LHCN-M2 (cell line): ENCODE results near the gene PLPP7. TPM values are rescaled to one million over a fixed set of nuclear protein-coding genes. Genes with fewer than 3 reads are reported as not detected.

Experiments
- DNase-seq: peaks from one replicate; pipeline ENCODE4 v3.0.0-alpha.2; 2012; ENCODE audit warnings: low read depth
- total RNA-seq: library from RNA; depleted of rRNA; stranded (reverse); fragments of >200 nt; gene quantifications from 2 replicates; pipeline ENCODE4 v1.2.3, GENCODE V29; 2014

Gene PLPP7
- total RNA-seq, 1 experiment from 2014 or later: 19.9 TPM

DNA sequence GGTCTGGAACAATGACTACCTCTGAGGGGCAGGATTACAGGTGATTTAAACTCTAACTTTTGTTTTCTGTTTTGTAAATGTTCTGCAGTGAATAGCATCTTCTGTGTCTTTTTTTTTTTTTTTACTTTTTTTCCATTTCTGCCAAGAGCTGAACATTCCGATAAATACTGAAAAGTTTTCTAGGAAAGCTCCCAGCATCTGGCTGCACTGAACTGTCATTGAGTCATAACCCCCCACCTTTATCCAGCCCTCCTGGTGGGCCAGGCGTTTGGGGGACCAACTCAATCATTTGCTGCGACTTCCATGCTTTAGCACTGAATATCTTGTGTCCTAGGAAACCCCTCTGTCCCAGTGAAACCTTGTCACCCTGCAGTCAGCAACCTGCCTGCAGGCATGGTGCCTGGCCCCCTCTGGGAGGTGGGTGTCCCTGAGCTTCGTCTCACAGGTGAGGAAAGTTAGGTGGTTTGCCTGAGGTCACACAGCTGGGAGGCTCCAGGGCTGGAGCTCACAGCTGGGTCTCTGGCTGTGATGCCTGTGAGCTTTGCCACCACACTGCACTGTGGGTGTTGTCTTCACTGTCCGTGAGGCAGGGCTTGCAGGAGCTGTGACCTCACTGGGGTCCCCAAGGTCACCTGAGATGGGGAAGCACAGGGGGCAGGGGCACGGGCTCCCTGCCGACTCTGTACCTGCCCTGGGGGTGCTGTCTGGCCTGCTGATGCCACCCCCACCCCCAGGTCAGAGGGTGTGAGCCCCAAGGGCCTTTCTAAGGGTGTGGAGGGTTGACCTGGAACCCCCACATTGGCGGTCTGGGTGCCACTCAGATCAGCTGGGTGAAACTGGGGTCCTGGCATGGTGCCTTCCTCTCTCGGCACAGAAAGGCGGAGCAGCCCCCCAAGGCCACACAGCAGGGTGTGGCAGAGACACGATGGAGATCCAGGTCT is 14.1 kb downstream of the PLPP7 start:
- no peak for DNase-seq

DNA sequence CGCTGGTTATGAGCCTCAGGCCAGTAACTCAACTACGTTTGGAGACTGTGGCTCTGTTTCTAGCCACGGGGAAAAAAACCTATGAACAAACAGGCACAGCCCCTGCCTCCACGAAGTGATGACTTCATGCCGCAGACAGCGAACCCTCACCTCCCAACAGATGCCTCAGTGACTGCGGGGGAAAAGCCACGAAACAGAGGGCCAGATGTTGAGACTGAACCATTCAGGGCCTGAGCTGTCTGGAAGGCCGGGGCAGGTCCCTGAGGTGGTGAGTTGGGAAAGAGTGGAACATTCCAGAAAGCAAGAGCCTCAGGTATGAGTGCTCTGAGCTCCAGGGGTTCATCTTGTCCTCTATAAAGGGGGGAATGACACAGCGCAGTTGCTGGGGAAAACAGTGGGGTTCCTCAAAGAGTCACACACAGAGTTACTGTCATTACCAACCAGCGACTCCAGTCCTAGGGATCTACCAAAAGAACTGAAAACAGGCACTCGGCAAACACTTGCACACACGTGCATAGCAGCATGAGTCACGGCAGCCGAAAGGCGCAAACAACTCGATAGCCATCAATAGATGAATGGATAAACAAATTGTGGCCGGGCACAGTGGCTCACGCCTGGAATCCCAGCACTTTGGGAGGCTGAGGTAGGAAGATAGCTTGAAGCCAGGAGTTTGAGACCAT is 15.3 kb downstream of the PLPP7 start:
- DNase-seq: no peak

DNA sequence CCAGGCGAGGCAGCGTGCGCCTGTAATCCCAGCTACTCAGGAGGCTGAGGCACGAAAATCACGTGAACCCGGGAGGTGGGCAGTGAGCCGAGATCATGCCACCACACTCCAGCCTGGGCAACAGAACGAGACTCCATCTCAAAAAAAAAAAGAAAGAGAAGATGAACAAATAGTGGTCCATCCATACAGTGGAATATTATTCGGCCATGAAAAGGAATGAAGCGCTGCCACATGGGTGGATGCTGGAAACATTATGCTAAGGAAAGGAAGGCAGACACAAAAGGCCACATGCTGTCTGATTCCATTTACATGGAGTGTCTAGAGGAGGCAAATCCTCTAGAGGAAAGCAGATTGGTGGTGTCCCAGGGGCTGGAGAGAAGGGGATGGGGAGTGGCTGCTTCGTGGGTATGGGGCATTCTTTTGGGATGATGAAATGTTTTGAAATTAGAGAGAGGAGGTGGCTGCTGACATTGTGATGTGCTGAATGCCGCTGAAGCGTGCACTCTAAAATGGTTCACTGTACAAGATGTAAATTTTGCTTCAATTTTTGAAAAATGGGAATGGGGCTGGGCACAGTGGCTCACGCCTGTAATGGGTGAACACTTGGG is 17.0 kb downstream of the PLPP7 start:
- DNase-seq: no peak

DNA sequence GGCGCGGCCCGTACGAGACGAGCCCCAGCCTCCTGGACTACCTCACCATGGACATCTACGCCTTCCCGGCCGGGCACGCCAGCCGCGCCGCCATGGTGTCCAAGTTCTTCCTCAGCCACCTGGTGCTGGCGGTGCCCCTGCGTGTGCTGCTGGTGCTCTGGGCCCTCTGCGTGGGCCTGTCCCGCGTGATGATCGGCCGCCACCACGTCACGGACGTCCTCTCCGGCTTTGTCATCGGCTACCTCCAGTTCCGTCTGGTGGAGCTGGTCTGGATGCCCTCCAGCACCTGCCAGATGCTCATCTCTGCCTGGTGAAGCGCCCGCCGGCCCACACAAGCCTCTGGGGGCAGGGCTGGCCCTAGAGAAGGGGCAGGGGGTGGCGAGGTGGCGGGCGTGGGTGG is 18.5 kb downstream of the PLPP7 start:
- DNase-seq: no peak

DNA sequence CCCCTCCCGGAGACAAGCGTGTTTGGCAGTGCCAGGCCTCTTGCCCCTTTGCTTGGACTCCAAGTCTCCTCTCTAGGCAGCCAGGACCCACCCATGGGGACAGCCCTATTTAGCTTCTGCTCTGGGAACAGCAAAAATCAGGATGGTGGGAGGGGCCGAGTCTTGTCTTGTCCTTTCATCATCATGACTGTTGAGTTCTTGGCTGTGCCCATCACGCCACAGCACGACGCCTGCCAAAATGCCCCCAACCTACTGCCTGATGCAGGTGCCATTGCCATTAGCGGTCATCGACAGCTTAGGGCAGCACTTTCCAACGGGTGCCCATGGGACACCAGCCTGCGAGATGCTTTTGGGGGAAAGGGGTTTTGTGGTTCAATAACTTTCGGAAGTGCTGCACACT is 18.9 kb downstream of the PLPP7 start:
- DNase-seq: no peak

DNA sequence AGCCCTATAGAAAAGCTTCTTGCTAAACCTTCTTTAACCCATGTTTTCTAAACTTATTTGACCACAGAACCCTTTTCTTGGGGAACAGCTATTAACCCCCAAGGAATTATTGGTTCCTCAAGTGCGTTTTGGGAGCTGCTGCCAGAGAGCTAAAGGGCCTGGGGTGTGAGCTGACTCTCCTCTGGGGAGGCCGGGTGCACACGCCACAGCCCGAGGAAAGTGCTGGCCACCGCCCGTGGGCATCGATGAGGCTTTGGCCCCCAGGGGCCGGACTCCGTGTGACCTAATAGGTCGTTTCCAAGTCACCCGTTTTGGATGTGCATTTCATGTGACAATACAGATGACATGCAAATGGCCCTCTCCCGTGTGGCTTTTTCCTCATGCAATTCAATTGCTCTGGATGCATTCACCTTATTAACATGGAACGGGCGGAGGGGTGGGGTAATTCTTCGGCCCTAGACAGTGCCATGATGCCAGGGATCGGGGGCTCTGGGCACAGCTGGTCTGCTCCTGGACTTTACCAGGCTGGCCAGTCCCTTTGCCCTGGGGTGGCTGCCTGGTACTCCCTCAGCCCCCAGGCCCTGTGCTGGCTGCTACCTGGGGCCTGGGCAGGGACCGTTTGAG is 19.5 kb downstream of the PLPP7 start:
- no peak for DNase-seq

DNA sequence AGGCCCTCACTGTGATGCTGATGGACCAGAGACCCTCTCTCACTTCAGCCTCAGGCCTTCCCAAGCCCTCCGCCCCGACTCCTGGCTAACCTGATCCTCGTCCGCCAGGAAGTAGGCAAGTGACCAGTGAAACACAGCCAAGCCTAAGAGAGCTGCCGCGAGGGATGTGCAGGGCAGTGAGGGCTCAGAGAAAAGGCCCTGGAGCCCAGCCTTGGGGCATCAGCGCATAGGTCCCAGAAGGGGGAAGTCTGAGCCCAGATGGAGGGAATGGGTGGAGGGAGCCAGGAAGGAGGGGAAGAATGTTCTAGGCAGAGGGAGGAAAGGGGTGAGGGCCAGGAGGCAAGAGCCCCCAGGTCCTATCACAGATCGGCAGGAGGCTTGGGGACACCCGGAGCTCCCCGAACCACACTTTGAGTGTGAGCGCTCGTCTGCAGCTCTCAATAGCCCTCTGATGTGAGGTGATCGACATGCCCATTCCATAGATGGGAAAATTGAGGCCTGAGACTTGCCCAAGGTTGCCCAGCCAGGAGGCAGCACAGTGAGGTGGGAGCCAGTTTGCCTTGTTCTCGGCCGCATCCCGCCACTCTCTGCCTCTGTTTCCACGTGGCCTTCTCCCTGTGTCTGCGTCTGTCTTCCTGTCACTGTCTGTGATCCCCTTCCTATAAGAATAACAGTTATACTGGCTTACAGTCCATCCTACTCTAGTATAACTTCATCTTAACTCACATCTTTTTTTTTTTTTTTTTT is 20.2 kb downstream of the PLPP7 start:
- no peak for DNase-seq

DNA sequence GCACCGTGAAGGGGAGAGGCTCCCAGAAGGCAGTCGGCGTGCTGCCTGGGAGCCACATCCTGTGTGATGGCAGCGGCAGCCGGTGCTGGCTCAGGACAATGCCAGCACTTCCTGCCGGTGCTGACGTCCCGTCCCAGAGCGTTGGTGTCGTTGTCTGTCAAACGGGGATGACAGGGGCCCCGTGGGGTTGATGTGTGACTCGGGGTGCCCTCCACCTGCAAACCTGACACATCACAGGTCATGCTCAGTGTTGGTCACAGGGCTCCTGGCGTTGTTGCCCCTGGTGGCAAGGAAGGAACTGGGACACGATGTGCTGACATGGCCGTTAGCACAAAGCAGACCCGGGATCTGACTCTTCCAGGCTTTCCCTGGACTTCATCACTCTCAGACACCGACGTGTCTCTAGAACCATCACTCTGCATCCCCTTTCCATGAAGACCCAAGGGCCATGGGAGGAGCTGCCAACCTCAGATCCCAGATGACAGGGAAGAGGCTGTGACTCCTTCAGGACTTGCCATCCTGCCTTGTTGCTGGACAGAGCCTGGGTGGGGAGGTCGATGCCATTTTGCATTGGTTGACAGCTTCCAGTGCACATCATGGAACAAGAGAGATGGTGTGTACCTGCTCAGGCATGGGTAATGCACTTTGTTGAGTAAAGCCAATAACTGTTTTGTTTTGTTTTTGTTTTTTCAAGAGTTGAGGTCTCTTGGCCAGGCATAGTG is 21.5 kb downstream of the PLPP7 start:
- no peak for DNase-seq

DNA sequence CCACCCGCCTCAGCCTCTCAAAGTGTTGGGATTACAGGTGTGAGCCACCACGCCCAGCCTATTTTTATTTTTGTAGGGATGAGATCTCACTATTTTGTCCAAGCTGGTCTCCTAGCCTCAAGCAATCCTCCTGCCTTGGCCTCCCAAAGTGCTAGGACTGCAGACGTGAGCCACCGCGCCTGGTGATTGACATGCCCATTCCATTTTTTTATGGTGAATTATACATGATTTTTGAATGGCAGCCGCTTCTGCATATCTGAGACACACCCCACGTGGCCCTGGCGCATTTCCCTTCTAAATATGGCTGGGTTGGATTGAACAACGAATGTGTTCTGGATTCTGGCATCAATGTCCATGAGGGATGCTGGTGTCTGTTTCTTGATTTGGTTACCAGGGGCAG is 22.7 kb downstream of the PLPP7 start:
- DNase-seq: no peak

DNA sequence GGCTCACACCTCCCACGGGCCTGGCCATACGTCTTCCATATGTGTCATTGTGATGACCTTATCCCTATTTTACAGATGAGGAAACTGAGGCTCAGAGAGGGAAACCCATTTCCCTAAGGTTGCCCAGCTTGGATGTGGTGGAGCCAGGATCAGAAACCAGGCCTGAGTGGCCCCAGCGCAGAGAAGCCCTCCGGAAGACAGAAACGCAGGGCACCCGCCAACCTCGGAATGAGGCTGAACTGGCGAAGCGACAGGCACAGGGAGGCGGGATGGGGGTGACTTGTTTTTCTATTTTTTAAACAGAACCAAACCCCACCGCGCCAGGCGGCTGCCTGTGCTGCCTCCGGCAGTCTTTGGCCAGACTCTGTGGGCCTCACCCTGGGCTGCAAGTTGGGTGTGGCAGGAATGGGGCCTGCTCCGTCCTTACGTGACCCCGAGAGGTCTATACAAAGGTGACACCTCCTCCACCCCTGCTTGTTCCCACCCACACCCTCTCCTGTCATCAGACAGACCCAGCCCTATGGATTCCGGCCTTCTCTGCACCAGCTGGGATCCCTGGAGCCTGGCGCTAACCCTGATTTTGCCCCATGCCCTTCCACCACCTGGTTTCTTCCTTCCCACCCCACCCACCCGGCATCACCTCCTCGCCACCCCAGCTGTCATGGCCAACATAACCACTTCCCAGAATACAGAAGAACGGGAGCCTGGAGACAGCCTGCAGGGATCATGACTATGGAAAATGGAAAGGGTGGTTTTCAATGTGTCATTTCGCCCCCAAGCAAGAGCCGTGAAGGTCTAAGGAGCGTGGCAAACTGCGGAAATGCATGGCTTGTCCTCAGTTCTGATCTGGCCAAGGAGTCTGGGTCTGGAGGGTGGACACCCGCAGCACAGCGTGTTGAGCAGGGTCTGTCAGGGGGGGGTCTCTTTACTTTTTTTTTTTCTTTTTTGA is 23.6 kb downstream of the PLPP7 start:
- DNase-seq: no peak

DNA sequence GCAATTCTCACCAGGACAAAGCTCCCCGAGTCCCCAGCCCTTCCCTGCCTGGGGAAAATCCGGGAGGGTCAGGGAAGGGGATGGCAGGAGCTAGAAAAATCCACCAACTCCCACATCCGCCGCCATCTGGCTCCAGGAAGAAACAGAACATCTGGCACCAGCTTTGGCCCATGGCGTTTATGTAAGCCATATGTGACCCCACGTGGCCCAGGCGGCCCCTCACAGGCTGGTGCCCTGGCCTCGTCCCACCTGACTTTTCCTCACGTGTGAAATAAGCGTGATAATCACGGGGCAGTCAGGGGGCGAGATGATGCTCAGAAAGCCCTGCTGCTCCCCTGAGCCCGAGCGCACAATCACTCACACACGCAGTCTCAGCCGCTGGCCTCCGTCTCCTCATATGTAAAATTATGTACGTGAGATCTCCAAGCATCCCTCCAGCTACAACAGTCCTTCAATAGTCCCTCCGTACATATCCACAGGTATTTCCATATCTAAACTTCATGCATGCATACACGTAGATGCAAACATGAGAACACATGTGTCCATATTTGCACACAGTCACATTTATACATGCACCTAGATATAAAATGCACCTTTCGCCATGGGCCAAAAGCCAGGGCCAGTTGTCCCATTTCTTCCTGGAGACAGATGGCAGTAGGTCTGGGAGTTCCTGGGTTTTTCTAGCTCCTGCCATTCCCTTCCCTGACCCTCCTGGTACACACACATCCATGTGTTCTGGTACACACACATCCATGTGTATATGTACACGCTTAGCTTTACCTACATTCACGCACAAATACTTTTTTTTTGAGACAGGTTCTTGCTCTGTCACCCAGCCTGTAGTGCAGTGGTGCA is 28.9 kb downstream of the PLPP7 start:
- DNase-seq: no peak

DNA sequence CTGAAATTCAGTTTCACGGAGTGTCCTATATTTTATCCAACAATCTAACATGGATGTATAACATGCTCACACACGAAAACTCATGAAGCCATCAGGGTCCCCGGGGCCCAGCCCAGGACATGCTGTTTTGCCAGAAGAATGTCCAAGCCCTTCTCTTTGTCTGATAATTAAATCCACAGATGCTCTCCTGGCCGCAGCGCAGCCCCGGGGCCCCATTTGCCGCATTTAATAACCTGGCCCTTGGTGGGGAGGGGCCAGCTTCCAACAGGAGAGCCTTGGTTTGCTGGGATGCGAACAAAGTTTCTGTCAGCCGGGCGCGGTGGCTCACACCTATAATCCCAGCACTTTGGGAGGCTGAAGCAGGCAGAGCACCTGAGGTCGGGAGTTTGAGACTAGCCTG is 30.0 kb downstream of the PLPP7 start:
- no peak for DNase-seq

DNA sequence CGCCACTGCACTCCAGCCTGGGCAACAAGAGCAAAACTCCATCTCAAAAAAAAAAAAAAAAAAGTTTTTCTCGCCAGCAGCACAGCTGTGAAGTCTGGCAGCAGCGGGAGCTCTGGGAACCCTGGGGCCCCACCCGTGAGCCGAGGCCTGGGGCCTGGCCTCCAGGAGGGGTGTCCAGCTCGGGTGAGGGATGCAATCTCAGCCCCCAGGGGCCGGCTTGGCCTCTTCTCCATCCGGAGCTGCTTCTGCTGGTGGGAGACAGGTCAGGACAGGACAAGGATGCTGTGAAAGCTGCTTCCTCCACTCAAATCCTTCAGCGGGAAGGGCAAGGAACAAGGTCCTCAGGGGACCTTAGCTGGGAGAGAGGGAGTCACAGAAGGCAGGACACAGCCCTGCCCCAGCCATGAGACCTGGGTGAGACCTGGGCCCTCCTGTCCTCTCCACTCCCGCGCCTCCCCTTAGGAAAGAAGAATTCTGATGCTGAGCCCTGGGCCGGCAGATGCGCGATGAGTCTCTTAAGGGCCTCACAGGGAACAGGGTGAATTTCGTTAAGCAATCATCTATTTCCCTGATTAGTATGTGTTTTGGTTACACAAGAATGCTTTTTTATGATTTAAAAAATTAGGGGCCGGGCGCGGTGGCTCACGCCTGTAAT is 30.6 kb downstream of the PLPP7 start:
- DNase-seq: no peak

DNA sequence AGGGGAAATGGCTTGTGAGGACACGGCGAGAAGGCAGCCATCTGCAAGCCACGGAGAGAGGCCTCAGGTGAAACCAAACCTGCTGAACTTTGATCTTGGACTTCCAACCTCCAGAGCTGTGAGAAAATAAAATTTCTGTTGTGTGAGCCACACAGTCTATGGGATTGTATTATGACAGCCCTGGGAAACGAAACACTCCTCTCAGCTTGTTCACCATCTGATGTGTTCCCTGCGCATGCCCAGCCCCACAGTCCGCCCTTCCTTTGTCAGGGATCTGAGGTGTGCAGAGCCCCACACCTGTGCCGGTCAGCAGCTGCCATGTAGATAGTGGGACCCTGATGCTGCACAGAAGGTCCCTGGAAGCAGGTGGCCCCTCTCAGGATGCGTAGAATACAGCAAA is 34.1 kb downstream of the PLPP7 start:
- DNase-seq: no peak

DNA sequence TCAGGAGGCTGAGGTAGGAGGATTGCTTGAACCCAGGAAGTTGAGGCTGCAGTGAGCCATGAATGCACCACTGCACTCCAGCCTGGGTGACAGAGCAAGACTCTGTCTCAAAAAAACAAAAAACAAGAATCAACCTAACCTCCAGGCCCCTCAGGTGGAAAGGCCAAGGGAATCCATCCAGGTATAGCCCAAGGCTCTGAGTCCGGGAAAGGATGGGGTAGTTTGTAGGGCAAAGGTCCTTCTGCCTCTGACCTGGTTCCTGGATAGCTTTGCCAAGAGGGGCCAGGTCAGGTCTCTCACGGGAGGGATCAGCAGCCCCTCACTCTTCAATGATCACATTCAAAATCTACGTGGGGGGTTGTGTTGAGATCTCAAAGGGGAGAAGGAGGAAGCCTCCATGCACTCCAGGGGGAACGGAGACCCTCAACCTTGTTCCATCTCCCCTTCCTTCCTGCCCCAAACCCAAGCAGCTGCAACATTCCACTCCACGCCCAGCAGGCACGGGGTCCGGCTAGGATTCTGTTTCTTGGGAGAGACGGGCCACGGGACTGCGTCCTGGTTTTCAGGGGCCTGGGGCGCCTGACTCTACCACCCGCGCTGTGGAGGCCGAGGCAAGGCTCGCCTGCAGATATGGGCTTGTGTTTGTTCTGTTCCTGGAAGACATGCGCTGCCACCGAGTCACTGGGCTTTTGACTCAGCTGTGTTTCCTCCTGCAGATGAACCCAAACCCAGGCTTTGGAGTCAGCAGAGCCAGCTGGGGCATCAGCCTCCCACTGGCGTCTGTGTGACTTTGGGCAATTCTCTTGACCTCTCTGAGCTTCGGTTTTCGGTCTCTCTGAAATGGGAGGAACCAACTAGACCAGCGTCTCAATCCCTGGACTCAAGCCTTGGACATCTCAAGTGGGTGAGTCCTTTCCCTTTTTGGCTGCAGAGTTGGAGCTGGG is 35.5 kb downstream of the PLPP7 start:
- no peak for DNase-seq

DNA sequence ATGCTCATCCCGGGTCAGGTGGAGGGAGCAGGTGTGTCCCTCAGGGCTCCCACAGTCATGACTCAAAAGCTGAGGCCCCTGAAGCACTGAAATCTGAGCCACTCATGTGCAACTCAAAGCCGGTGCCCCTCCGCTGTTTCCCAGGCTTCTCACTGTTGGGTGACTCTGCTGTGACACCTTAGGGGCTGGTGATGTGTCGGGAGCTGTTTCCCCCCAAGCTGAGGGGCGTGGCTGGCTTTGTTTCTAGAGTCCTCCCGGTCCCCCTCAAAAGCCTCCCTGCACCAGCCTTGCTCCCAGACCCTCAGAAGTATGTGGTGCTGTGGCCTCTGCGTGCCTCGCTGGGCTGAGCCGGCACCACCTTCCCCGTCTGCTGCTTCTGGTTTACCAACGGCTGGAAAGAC is 39.7 kb downstream of the PLPP7 start:
- DNase-seq: no peak
